Measurements from ENCODE around the gene WDFY3.

DNA sequence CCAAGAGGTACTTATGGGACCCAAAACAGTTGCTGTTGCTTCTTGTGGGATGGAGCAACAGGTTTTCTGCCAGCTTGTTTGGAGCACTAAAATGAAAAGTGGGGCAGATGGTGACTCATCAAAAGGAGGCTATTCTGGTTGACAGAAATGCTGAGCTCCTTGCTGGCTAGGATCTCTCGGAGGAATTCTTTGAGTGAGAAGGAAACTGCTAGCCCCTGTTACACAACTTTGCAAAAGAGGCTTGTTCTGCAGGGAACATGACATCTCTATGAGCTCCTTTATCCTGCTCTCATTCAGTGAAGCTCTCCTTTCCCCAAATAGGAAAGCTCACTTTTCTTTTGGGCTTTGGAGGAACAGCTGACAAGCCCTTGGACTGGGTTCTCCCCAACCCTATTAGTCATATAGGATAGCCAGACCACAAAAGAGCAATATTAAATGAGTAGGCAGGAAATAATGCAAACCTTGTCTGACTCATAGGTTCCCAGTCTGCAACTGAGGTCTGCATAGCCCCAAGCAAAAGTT is 275.3 kb downstream of the WDFY3 start:
- no peak for TF ChIP-seq CTCF (IDR thresholded peaks at IDR 0.05)
- no peak for TF ChIP-seq EP300 (IDR thresholded peaks at IDR 0.05)
